Endothelial cell of umbilical vein (primary cell): ENCODE measurements around the gene LRP11.

Experiments
- CTCF ChIP-seq, 2 donors: IDR thresholded peaks; 1 replicate in 1 of 2; 2 replicates in 1 of 2; pipeline ENCODE4 v1.5.1; 2011; ENCODE audit warnings: low read length in 2 of 2, mild to moderate bottlenecking in 2 of 2, moderate library complexity in 2 of 2, control low read depth in 1 of 2, inconsistent platforms in 1 of 2, low read depth in 1 of 2; ENCODE audit not compliant: insufficient read depth in 1 of 2; ENCODE audit errors: extremely low read depth in 1 of 2
- POLR2A ChIP-seq: IDR thresholded peaks from 2 replicates; pipeline ENCODE4 v1.6.1; 2012; ENCODE audit warnings: low read depth, mild to moderate bottlenecking, control low read depth, low read length
- POLR2AphosphoS5 ChIP-seq: IDR thresholded peaks from 2 replicates; pipeline ENCODE4 v1.6.1; 2012; ENCODE audit warnings: low read depth, mild to moderate bottlenecking, control low read depth, low read length, moderate library complexity; ENCODE audit not compliant: insufficient read depth

GRCh38 chr6:149884215-149884614 is 20.1 kb upstream of the LRP11 start:
- TF ChIP-seq CTCF (IDR thresholded peaks at IDR 0.05; ENCODE audit: extremely low read depth in 1 of 2, insufficient read depth in 1 of 2, low read depth in 1 of 2, low read length in 2 of 2) (no peak), POLR2A (no peak), POLR2AphosphoS5 (no peak)
